ENCODE results near the gene VPS51. TPM values are rescaled to one million over a fixed set of nuclear protein-coding genes. Genes with fewer than 3 reads are reported as not detected.

Gene VPS51
- 51.9 to 62.4 TPM (median 53.8 TPM) in 5 replicates for total RNA-seq (2022; extraction: Qiagen RNA extraction; ENCODE audit: low read depth)

GRCh38 chr11:65095974-65096806 lies at the start of gene VPS51:
Gene VPS51, plus strand, starts transcription at chr11:65096214. Its CDS starts 37 bp downstream, at chr11:65096251.

GRCh38 chr11:65058419-65059054 lies 37.5 kb upstream of the VPS51 start, which contains the start of gene NAALADL1:
Gene NAALADL1, minus strand, starts transcription at chr11:65058553. Its CDS starts 32 bp downstream, at chr11:65058521.

GRCh38 chr11:65083834-65084597 lies 12.0 kb upstream of the VPS51 start, which contains the start of the genes CDCA5 and ZFPL1:
Gene CDCA5, minus strand, starts transcription at chr11:65084040. Its CDS starts 62 bp downstream, at chr11:65083978.
Gene ZFPL1, plus strand, starts transcription at chr11:65084222. Its CDS starts 477 bp downstream, at chr11:65084699.

GRCh38 chr11:65111744-65112545 lies 15.9 kb downstream of the VPS51 start, which contains the start of gene TM7SF2:
Gene TM7SF2, plus strand, starts transcription at chr11:65111872. Its CDS starts 144 bp downstream, at chr11:65112016.

GRCh38 chr11:65117206-65118096 lies 21.4 kb downstream of the VPS51 start, which contains the start of gene ZNHIT2:
Gene ZNHIT2, minus strand, starts transcription at chr11:65117701. Its CDS starts 48 bp downstream, at chr11:65117653.

GRCh38 chr11:65121865-65122696 lies 26.1 kb downstream of the VPS51 start, which contains the start of the genes FAU and MRPL49:
Gene FAU, minus strand, starts transcription at chr11:65122134. Its CDS starts 321 bp downstream, at chr11:65121813.
Gene MRPL49, plus strand, starts transcription at chr11:65122321. Its CDS starts 26 bp downstream, at chr11:65122347.

GRCh38 chr11:65134240-65134951 lies 38.4 kb downstream of the VPS51 start, which contains the start of gene SYVN1:
Gene SYVN1, minus strand, starts transcription at chr11:65134519. Its CDS starts 918 bp downstream, at chr11:65133601.

Other genes starting within 250 kb of the VPS51 start
- gene EHD1, start 217.6 kb upstream of the VPS51 start, total RNA-seq (2022; extraction: Qiagen RNA extraction; ENCODE audit: low read depth), result 105 to 137 TPM (median 131 TPM) in 5 replicates
- gene ATG2A, start 179.0 kb upstream of the VPS51 start, total RNA-seq (2022; extraction: Qiagen RNA extraction; ENCODE audit: low read depth), result 13.4 to 25.2 TPM (median 22.4 TPM) in 5 replicates
- gene PPP2R5B, start 171.5 kb upstream of the VPS51 start, total RNA-seq (2022; extraction: Qiagen RNA extraction; ENCODE audit: low read depth), result 4.3 to 5.9 TPM (median 4.6 TPM) in 5 replicates
- not detected in 5 replicates for gene GPHA2, start 160.3 kb upstream of the VPS51 start, total RNA-seq (2022; extraction: Qiagen RNA extraction; ENCODE audit: low read depth)
- not detected in 5 replicates for gene MAJIN, start 124.1 kb upstream of the VPS51 start, total RNA-seq (2022; extraction: Qiagen RNA extraction; ENCODE audit: low read depth)
- 0.71 to 1.2 TPM (median 0.86 TPM) in 5 replicates for gene BATF2, start 99.2 kb upstream of the VPS51 start, total RNA-seq (2022; extraction: Qiagen RNA extraction; ENCODE audit: low read depth)
- 168 to 199 TPM (median 191 TPM) in 5 replicates for gene ARL2, start 82.1 kb upstream of the VPS51 start, total RNA-seq (2022; extraction: Qiagen RNA extraction; ENCODE audit: low read depth)
- gene SNX15, start 68.8 kb upstream of the VPS51 start, total RNA-seq (2022; extraction: Qiagen RNA extraction; ENCODE audit: low read depth), result 18.6 to 23.3 TPM (median 21.8 TPM) in 5 replicates
- 35.9 to 63.7 TPM (median 56.6 TPM) in 5 replicates for gene SAC3D1, start 55.0 kb upstream of the VPS51 start, total RNA-seq (2022; extraction: Qiagen RNA extraction; ENCODE audit: low read depth)
- gene NAALADL1, start 37.7 kb upstream of the VPS51 start, total RNA-seq (2022; extraction: Qiagen RNA extraction; ENCODE audit: low read depth), result not detected in 5 replicates
- 56.3 to 71.6 TPM (median 66.3 TPM) in 5 replicates for gene CDCA5, start 12.2 kb upstream of the VPS51 start, total RNA-seq (2022; extraction: Qiagen RNA extraction; ENCODE audit: low read depth)
- 29.8 to 38.6 TPM (median 32.9 TPM) in 5 replicates for gene ZFPL1, start 12.0 kb upstream of the VPS51 start, total RNA-seq (2022; extraction: Qiagen RNA extraction; ENCODE audit: low read depth)
- 5.2 to 8.7 TPM (median 6.5 TPM) in 5 replicates for gene TM7SF2, start 15.7 kb downstream of the VPS51 start, total RNA-seq (2022; extraction: Qiagen RNA extraction; ENCODE audit: low read depth)
- gene ZNHIT2, start 21.5 kb downstream of the VPS51 start, total RNA-seq (2022; extraction: Qiagen RNA extraction; ENCODE audit: low read depth), result 13.4 to 26.8 TPM (median 23.3 TPM) in 5 replicates
- 832 to 1,047 TPM (median 993 TPM) in 5 replicates for gene FAU, start 25.9 kb downstream of the VPS51 start, total RNA-seq (2022; extraction: Qiagen RNA extraction; ENCODE audit: low read depth)
- gene MRPL49, start 26.1 kb downstream of the VPS51 start, total RNA-seq (2022; extraction: Qiagen RNA extraction; ENCODE audit: low read depth), result 66.5 to 79.9 TPM (median 72.3 TPM) in 5 replicates
- gene SYVN1, start 38.3 kb downstream of the VPS51 start, total RNA-seq (2022; extraction: Qiagen RNA extraction; ENCODE audit: low read depth), result 27.8 to 43.7 TPM (median 41.1 TPM) in 5 replicates
- not detected in 5 replicates for gene SPDYC, start 74.0 kb downstream of the VPS51 start, total RNA-seq (2022; extraction: Qiagen RNA extraction; ENCODE audit: low read depth)
- 90.5 to 114 TPM (median 104 TPM) in 5 replicates for gene CAPN1, start 85.7 kb downstream of the VPS51 start, total RNA-seq (2022; extraction: Qiagen RNA extraction; ENCODE audit: low read depth)
- 13.0 to 21.6 TPM (median 16.9 TPM) in 5 replicates for gene POLA2, start 165.7 kb downstream of the VPS51 start, total RNA-seq (2022; extraction: Qiagen RNA extraction; ENCODE audit: low read depth)
- gene CDC42EP2, start 218.7 kb downstream of the VPS51 start, total RNA-seq (2022; extraction: Qiagen RNA extraction; ENCODE audit: low read depth), result 12.9 to 17.9 TPM (median 15.8 TPM) in 5 replicates
- gene DPF2, start 237.6 kb downstream of the VPS51 start, total RNA-seq (2022; extraction: Qiagen RNA extraction; ENCODE audit: low read depth), result 38.9 to 41.1 TPM (median 39.0 TPM) in 5 replicates